Bronchial epithelial cell (primary cell): ENCODE measurements around the gene HADHA. TPM values are rescaled to one million over a fixed set of nuclear protein-coding genes. Genes with fewer than 3 reads are reported as not detected.

Source experiments
- DNase-seq: peaks from one replicate; pipeline ENCODE4 v3.0.0-alpha.2; 2010; ENCODE audit warnings: low read depth
- FAIRE-seq: peaks from 2 replicates; lab custom pipeline; 2011; peaks lifted over from hg19 to GRCh38; lab: Jason Lieb, UNC
- H3K27me3 ChIP-seq: 2 replicates; pipeline ENCODE4 v1.5.1; 2011; ENCODE audit warnings: low read length; ENCODE audit not compliant: control insufficient read depth, insufficient read depth
- H3K36me3 ChIP-seq: 2 replicates; pipeline ENCODE4 v1.5.1; 2011; ENCODE audit warnings: low read length; ENCODE audit not compliant: control insufficient read depth, insufficient read depth
- H3K4me3 ChIP-seq: 2 replicates; pipeline ENCODE4 v1.5.1; 2011; ENCODE audit warnings: mild to moderate bottlenecking, low read depth, low read length, control low read depth
- CTCF ChIP-seq: IDR thresholded peaks from 2 replicates; pipeline ENCODE4 v1.5.1; 2011; ENCODE audit warnings: mild to moderate bottlenecking, moderate library complexity, low read length, control low read depth, inconsistent platforms; ENCODE audit not compliant: insufficient read depth, severe bottlenecking
- total RNA-seq: library from RNA; depleted of rRNA; stranded (reverse); fragments of >200 nt; gene quantifications from 2 replicates; pipeline ENCODE4 v1.2.1, GENCODE V29; 2014

Gene HADHA
- total RNA-seq, 1 donor from 2014 or later = 140 TPM

- Histone ChIP-seq H3K27me3 (no peaks in the 10 kb centered on the region), H3K4me3 (no peak overlapping the region), H3K36me3 (peaks cover 43% of the 10 kb centered on the region)
- FAIRE-seq (no peak), DNase-seq (no peak)
- no peak for TF ChIP-seq CTCF
Observed at GRCh38 chr2:26196683-26197418, 47.6 kb downstream of the HADHA start.

- H3K4me3 ChIP-seq = no peak overlapping the region
- no peak for TF ChIP-seq CTCF
- H3K36me3 ChIP-seq = peaks cover 40% of the 10 kb centered on the region
- DNase-seq (no peak), FAIRE-seq (no peak)
- H3K27me3 ChIP-seq = no peaks in the 10 kb centered on the region
Observed at GRCh38 chr2:26195040-26195984, 49.1 kb downstream of the HADHA start.

- H3K36me3 ChIP-seq = peaks cover 31% of the 10 kb centered on the region
- FAIRE-seq = no peak
- TF ChIP-seq CTCF = no peak
Observed at GRCh38 chr2:26193578-26194231, 50.7 kb downstream of the HADHA start.

GRCh38 chr2:26191316-26192159 is 52.9 kb downstream of the HADHA start:
- H3K36me3 ChIP-seq = peaks cover 18% of the 10 kb centered on the region
- no peaks in the 10 kb centered on the region for H3K27me3 ChIP-seq
- no peak for TF ChIP-seq CTCF
- FAIRE-seq = no peak
- H3K4me3 ChIP-seq = no peak overlapping the region
- DNase-seq = no peak

More at GRCh38 chr2:26193578-26194231, 50.7 kb downstream of the HADHA start:
- no peak for DNase-seq
- H3K27me3 ChIP-seq = no peaks in the 10 kb centered on the region
- no peak overlapping the region for H3K4me3 ChIP-seq

- FAIRE-seq (no peak), DNase-seq (no peak)
- H3K4me3 ChIP-seq = no peak overlapping the region
- TF ChIP-seq CTCF = no peak
- peaks cover 15% of the 10 kb centered on the region for H3K36me3 ChIP-seq
- no peaks in the 10 kb centered on the region for H3K27me3 ChIP-seq
Observed at GRCh38 chr2:26190369-26190768, 54.1 kb downstream of the HADHA start.
